ENCODE measurements around the gene PLEKHA5.

The PLEKHA5 gene

DNA sequence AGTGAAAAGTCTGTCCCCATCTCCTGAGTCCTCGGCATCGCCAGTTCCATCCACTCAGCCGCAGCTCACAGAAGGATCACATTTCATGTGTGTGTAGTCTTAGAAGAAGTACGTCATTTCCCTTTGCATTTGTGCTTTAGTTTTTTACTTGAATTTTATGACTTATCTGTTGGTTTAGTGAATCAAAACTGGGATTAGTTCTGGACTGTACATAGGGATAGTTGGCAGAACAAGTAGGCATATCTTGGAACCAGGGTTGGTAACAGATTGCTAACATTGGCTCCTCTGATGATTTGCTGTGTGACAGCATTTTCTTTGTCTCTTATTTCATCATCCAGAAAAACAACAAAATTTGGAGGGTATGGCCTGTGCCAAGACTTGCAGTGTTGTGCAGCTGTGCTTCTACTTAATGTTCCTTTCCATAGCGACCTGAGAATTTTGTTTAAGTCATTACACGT is 240.2 kb downstream of the PLEKHA5 start:
- DNase-seq (ENCODE audit: low read depth) = no peak

DNA sequence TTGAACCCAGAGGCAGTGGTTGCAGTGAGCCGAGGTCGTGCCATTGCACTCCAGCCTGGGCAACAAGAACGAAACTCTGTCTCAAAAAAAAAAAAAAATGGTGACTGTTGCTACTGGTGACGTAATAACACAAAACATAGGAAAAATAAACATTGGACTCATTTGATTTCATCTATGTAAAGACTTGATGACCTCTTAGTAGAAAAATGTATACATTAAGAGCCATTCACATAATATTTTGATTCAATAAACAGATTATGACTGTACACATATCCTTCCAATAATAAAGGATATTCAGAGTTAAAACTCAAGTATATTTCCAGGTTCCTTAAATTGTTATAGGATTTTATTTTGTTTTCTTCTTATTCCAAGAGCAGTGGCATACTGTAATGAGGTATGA is 244.1 kb downstream of the PLEKHA5 start:
- no peak for DNase-seq (ENCODE audit: low read depth)
- TF ChIP-seq, protein P1, sequence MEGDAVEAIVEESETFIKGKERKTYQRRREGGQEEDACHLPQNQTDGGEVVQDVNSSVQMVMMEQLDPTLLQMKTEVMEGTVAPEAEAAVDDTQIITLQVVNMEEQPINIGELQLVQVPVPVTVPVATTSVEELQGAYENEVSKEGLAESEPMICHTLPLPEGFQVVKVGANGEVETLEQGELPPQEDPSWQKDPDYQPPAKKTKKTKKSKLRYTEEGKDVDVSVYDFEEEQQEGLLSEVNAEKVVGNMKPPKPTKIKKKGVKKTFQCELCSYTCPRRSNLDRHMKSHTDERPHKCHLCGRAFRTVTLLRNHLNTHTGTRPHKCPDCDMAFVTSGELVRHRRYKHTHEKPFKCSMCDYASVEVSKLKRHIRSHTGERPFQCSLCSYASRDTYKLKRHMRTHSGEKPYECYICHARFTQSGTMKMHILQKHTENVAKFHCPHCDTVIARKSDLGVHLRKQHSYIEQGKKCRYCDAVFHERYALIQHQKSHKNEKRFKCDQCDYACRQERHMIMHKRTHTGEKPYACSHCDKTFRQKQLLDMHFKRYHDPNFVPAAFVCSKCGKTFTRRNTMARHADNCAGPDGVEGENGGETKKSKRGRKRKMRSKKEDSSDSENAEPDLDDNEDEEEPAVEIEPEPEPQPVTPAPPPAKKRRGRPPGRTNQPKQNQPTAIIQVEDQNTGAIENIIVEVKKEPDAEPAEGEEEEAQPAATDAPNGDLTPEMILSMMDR (IDR thresholded peaks at IDR 0.05; ENCODE audit: low read depth, low read length, missing control alignments) = no peak
- H3K4me3 ChIP-seq (ENCODE audit: low read depth, low read length) = no peak overlapping the region

More for the DNA sequence above, 240.2 kb downstream of the PLEKHA5 start:
- no peak overlapping the region for H3K4me3 ChIP-seq (ENCODE audit: low read depth, low read length)
- TF ChIP-seq, protein P1 (IDR thresholded peaks at IDR 0.05; ENCODE audit: low read depth, low read length, missing control alignments) = no peak

DNA sequence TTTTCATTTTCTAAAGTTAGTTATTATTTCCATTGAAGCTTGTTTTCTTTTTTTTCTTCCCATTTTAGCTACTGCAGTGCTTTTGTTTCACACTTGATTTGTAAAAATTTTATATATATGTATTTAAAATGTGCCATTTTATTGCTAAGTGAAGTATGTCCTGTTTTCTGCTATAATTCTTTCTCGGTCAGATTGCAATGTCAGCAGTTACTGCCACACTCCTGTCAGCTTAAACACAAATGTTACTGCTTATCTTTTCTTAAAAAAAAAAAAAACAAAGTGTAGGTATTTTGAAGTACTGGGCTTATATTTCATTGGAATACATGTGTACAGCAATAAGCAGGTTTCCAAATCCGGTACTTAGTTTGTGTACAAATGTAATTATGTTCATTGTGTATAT is 246.4 kb downstream of the PLEKHA5 start:
- no peak overlapping the region for H3K4me3 ChIP-seq (ENCODE audit: low read depth, low read length)
- TF ChIP-seq, protein P1 (IDR thresholded peaks at IDR 0.05; ENCODE audit: low read depth, low read length, missing control alignments) = no peak
- DNase-seq (ENCODE audit: low read depth) = no peak

DNA sequence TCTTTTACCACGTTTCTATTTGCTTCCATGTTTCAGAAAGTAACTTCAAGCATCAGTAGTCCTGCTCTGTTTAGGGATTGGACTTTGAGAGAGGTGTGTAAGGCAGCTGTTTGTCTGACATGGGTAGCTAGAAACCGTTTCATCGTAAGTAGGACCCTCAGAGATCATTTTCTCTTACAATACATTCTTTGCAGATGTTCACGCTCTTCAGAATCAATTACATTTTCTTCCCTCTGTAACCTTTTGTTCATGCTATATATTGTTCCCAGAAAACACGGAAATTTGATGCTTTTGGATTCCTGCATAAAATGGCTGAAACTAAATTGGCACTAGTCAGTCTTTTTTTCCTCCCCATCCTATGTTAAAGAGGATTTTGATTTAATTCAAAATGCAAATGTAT is 247.2 kb downstream of the PLEKHA5 start:
- TF ChIP-seq, protein P1 (IDR thresholded peaks at IDR 0.05; ENCODE audit: low read depth, low read length, missing control alignments) = no peak
- no peak overlapping the region for H3K4me3 ChIP-seq (ENCODE audit: low read depth, low read length)
- no peak for DNase-seq (ENCODE audit: low read depth)

DNA sequence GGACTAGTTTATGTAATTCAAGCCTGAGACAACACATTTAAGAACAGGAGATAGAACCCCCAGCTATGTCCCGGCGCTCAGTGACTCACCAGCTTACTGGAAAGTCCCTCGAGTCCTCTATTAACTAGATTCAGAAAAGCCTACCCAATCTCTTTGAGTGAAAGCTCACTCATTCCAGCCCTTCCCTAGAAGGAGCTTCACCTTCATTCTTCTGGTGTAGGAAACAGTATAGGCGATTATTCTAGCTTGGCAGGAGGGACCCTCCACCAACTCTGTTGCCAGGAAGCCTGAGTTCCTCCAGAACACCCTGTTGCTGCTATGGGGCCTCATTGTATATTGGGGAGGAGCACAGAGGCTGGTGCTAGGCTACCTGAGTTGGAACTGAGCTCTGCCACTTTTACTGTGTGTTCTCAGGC is 252.6 kb downstream of the PLEKHA5 start:
- peak; percentile 25 for DNase-seq (ENCODE audit: low read depth)
- H3K4me3 ChIP-seq (ENCODE audit: low read depth, low read length) = no peak overlapping the region
- TF ChIP-seq, protein P1 (IDR thresholded peaks at IDR 0.05; ENCODE audit: low read depth, low read length, missing control alignments) = no peak

DNA sequence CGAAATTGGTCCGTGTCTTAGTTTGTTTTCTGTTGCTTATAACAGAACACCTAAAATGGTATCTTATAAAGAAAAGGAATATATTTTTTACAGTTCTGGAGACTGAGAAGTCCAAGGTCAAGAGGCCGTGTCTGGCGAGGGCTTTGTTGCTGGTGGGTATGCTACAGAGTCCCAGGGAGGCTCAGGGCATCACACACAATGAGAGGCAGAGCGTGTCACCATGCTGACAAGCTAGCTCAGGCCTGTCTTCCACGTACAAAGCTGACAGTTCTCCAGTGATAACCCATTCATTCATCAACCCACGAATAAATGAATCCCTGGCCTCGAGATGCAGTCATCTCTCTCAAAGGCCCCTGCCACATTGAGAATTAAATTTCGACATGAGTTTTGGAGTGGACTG is 253.0 kb downstream of the PLEKHA5 start:
- no peak for DNase-seq (ENCODE audit: low read depth)
- TF ChIP-seq, protein P1 (IDR thresholded peaks at IDR 0.05; ENCODE audit: low read depth, low read length, missing control alignments) = no peak
- no peak overlapping the region for H3K4me3 ChIP-seq (ENCODE audit: low read depth, low read length)

DNA sequence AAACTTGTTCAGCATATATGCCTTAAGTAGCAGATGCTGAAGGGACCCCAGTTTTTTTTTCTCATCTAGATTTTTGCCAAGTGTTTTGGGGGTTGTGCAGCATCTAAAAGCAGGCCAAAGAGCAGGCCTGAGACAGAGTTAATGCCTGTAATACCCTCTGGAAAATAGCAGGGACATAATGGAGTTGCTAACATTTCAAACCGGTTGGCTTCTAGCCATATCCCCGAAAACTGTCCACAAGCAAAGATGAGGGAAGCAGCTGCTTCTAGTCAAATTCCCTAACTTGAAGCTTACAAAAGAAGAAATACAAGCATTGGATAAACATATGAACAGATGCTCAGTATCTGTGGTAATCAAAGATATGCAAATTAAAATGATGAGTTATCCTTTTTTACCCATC is 257.6 kb downstream of the PLEKHA5 start:
- TF ChIP-seq, protein P1 (IDR thresholded peaks at IDR 0.05; ENCODE audit: low read depth, low read length, missing control alignments) = no peak
- no peak overlapping the region for H3K4me3 ChIP-seq (ENCODE audit: low read depth, low read length)
- DNase-seq (ENCODE audit: low read depth) = no peak
